ENCODE measurements around the gene GPC5. TPM values are rescaled to one million over a fixed set of nuclear protein-coding genes. Genes with fewer than 3 reads are reported as not detected.

Gene GPC5
- total and polyA plus RNA-seq, 9 of the 15 experiments (the other 6 are each of a cell fraction or from before 2014, with no cell fraction given), result 0.18 to 0.27 TPM; not detected in 7

- peak in 2 of 4 experiments; percentile 67 to 72 for DNase-seq (ENCODE audit: extremely low read depth in 1 of 4, low spot score in 3 of 4)
- WGBS (ENCODE audit: insufficient coverage, low coverage, missing lambda C conversion rate), result 27% methylated on average over 4 of the region's 4 CpGs
- CTCF ChIA-PET (ENCODE audit: low intra/inter-chr PET ratio), result no interaction called here
- no peak overlapping the region for H3K4me2 ChIP-seq (ENCODE audit: insufficient read depth, low read length)
- H3K9me3 ChIP-seq (replicated peaks; ENCODE audit: control insufficient read depth, insufficient read depth, low read depth, low read length), result no peaks in the 10 kb centered on the region
- peaks cover 12% of the 10 kb centered on the region for H3K79me2 ChIP-seq (ENCODE audit: control insufficient read depth, insufficient read depth, low read length)
- intact Hi-C loops (cut with micrococcal nuclease), result loop anchor here (1.0 kb wide), 1 partner anchor 11 kb away; no protein-coding TSS in a partner anchor
- no peaks in the 10 kb centered on the region for H3K27me3 ChIP-seq (ENCODE audit: control insufficient read depth in 2 of 2, insufficient read depth in 2 of 2, low read length in 2 of 2)
- in situ Hi-C loops (cut with MboI), result no loop called here
- H3K4me1 ChIP-seq (replicated peaks in 1 of 2; ENCODE audit: control insufficient read depth in 2 of 2, insufficient read depth in 2 of 2, low read length in 2 of 2), result peaks cover 0 to 7% of the 10 kb centered on the region in 2 experiments; a peak in 3 of 5 replicates
- no peak for FAIRE-seq
- no peak overlapping the region for H3K9ac ChIP-seq (ENCODE audit: insufficient read depth in 1 of 2, low read depth in 2 of 2, low read length in 2 of 2)
- no TSS peak for BruUV-seq (replicated peaks)
- H3K27ac ChIP-seq (ENCODE audit: extremely low read depth, low read depth, low read length), result peak overlapping the region; percentile 1; the same call in 1 of the 3 replicates
- H4K20me1 ChIP-seq (replicated peaks; ENCODE audit: control insufficient read depth, insufficient read depth, low read length), result peaks cover 45% of the 10 kb centered on the region
- H3K9me1 ChIP-seq (ENCODE audit: control insufficient read depth, insufficient read depth, low read length), result peaks cover 9% of the 10 kb centered on the region
- POLR2A ChIA-PET, result interaction anchor here (0.6 to 6.5 kb wide), 30 partner anchors 9 to 1960 kb away, joined by 3 to 99 read pairs (median 5); partner anchors contain the start of genes GPC5 and MIR17HG
- H3K4me3 ChIP-seq, result no peak overlapping the region
- no peak overlapping the region for H2AFZ ChIP-seq (ENCODE audit: low read depth, low read length)
- peak; percentile 23; the same call in 1 of the 2 replicates for TF ChIP-seq E2F1 (CRISPR knock-in tag; IDR thresholded peaks at IDR 0.05)
- TF ChIP-seq BRD4 (IDR thresholded peaks at IDR 0.05), result no peak
- peaks cover 44% of the 10 kb centered on the region for H3K36me3 ChIP-seq (ENCODE audit: control insufficient read depth, insufficient read depth, low read length)
- ATAC-seq, result peak; percentile 23
Measured at GRCh38 chr13:91359111-91359510, 39.3 kb upstream of the GPC5 start.

- H3K27ac ChIP-seq (ENCODE audit: extremely low read depth, low read depth, low read length), result peak overlapping the region; percentile 1; the same call in 1 of the 3 replicates
- peaks cover 0 to 7% of the 10 kb centered on the region in 2 experiments; a peak in 3 of 5 replicates for H3K4me1 ChIP-seq (replicated peaks in 1 of 2; ENCODE audit: control insufficient read depth in 2 of 2, insufficient read depth in 2 of 2, low read length in 2 of 2)
- in situ Hi-C loops (cut with MboI), result no loop called here
- ChIA-PET CTCF (ENCODE audit: low intra/inter-chr PET ratio) (interaction anchor here (1.4 kb wide), 1 partner anchor 10 kb away, joined by 3 read pairs; no protein-coding TSS in a partner anchor), POLR2A (interaction anchor here (0.6 to 6.5 kb wide), 26 partner anchors 9 to 1960 kb away, joined by 3 to 99 read pairs (median 6); partner anchors contain the start of genes GPC5 and MIR17HG)
- no peak overlapping the region for H3K9ac ChIP-seq (ENCODE audit: insufficient read depth in 1 of 2, low read depth in 2 of 2, low read length in 2 of 2)
- intact Hi-C loops (cut with micrococcal nuclease), result loop anchor here (1.0 kb wide), 1 partner anchor 11 kb away; no protein-coding TSS in a partner anchor
- no peak overlapping the region for H3K4me3 ChIP-seq
- H3K4me2 ChIP-seq (ENCODE audit: insufficient read depth, low read length), result no peak overlapping the region
- BruUV-seq (replicated peaks), result no TSS peak
- H2AFZ ChIP-seq (ENCODE audit: low read depth, low read length), result no peak overlapping the region
- H3K36me3 ChIP-seq (ENCODE audit: control insufficient read depth, insufficient read depth, low read length), result peaks cover 39% of the 10 kb centered on the region
- DNase-seq (ENCODE audit: extremely low read depth in 1 of 4, low spot score in 3 of 4) (no peak), FAIRE-seq (no peak), ATAC-seq (no peak)
- peaks cover 7% of the 10 kb centered on the region; the same call in 2 of the 3 replicates for H3K79me2 ChIP-seq (ENCODE audit: control insufficient read depth, insufficient read depth, low read length)
- no peaks in the 10 kb centered on the region for H3K27me3 ChIP-seq (ENCODE audit: control insufficient read depth in 2 of 2, insufficient read depth in 2 of 2, low read length in 2 of 2)
- WGBS (ENCODE audit: insufficient coverage, low coverage, missing lambda C conversion rate), result 32% methylated on average over 3 of the region's 3 CpGs
- H4K20me1 ChIP-seq (replicated peaks; ENCODE audit: control insufficient read depth, insufficient read depth, low read length), result peaks cover 41% of the 10 kb centered on the region
- H3K9me3 ChIP-seq (replicated peaks; ENCODE audit: control insufficient read depth, insufficient read depth, low read depth, low read length), result no peaks in the 10 kb centered on the region
- H3K9me1 ChIP-seq (ENCODE audit: control insufficient read depth, insufficient read depth, low read length), result peaks cover 9% of the 10 kb centered on the region
- TF ChIP-seq ETS2 (tag; IDR thresholded peaks at IDR 0.05; ENCODE audit: borderline replicate concordance, poor library complexity, severe bottlenecking), result no peak
- no peak for TF ChIP-seq HNRNPH1 (optimal IDR thresholded peaks at IDR 0.05; ENCODE audit: low read depth, low read length)
- TF ChIP-seq ADNP (tag; IDR thresholded peaks at IDR 0.05), result no peak
- TF ChIP-seq GATAD2A (IDR thresholded peaks at IDR 0.05), result no peak
- no peak for TF ChIP-seq VEZF1 (CRISPR knock-in tag; IDR thresholded peaks at IDR 0.05)
- TF ChIP-seq RBM34 (IDR thresholded peaks at IDR 0.05; ENCODE audit: borderline replicate concordance, insufficient read depth, low read length), result no peak
- no peak for TF ChIP-seq TGIF2 (CRISPR knock-in tag; IDR thresholded peaks at IDR 0.05)
- no peak for TF ChIP-seq SIN3B (IDR thresholded peaks at IDR 0.05; ENCODE audit: low read depth)
- no peak for TF ChIP-seq BDP1 (IDR thresholded peaks at IDR 0.05; ENCODE audit: insufficient read depth, insufficient read length)
- TF ChIP-seq RFX7 (CRISPR knock-in tag; IDR thresholded peaks at IDR 0.05), result no peak
- TF ChIP-seq U2AF1 (optimal IDR thresholded peaks at IDR 0.05; ENCODE audit: low read depth, low read length), result no peak
- TF ChIP-seq MTA1 (IDR thresholded peaks at IDR 0.05; ENCODE audit: borderline replicate concordance), result no peak
Measured at GRCh38 chr13:91359631-91360030, 38.8 kb upstream of the GPC5 start.
